ENCODE measurements around the gene CHD1L. TPM values are rescaled to one million over a fixed set of nuclear protein-coding genes. Genes with fewer than 3 reads are reported as not detected.

The CHD1L gene
- total RNA-seq, 1 donor from 2014 or later, result 8.0 TPM

DNA sequence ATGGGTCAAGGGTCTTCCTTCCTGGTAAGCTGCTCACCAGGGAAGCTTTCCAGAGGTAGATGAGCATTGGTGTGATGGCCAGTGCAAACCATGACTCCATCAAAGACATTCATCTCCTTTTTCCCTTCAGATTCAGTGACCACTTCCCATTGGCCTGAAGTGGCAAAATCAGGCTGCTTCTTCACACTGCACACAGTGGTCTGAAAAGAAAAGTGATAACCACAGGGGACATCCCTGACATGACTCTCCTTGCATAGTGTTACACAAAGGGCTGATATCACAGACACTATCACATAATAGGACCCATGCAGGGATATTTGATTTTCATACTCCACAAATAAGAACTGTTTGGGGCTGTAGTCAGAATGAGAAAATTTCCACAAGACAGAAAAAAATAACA is 29.2 kb upstream of the CHD1L start:
- TF ChIP-seq, protein P1, sequence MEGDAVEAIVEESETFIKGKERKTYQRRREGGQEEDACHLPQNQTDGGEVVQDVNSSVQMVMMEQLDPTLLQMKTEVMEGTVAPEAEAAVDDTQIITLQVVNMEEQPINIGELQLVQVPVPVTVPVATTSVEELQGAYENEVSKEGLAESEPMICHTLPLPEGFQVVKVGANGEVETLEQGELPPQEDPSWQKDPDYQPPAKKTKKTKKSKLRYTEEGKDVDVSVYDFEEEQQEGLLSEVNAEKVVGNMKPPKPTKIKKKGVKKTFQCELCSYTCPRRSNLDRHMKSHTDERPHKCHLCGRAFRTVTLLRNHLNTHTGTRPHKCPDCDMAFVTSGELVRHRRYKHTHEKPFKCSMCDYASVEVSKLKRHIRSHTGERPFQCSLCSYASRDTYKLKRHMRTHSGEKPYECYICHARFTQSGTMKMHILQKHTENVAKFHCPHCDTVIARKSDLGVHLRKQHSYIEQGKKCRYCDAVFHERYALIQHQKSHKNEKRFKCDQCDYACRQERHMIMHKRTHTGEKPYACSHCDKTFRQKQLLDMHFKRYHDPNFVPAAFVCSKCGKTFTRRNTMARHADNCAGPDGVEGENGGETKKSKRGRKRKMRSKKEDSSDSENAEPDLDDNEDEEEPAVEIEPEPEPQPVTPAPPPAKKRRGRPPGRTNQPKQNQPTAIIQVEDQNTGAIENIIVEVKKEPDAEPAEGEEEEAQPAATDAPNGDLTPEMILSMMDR (IDR thresholded peaks at IDR 0.05), result no peak
- intact Hi-C loops (cut with DNase I), result no loop called here

DNA sequence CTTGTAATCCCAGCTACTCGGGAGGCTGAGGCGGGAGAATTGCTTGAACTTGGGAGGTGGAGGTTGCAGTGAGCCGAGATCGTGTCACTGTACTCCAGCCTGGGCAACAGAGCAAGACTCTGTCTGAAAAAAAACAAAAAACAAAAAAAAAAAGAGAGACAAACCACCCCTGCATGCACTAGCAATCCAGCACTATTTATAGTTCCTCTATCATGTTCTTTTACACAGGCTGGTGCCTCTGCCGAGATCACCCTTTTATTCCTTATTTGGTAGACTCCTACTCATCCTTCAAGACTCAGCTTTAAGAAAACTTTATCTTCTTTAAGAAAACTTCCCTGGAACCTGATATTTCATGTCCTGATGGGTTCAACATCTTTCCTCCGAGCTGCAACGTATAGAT is 28.2 kb upstream of the CHD1L start:
- H3K27ac ChIP-seq, result no peak overlapping the region
- intact Hi-C loops (cut with DNase I), result no loop called here
- DNase-seq (ENCODE audit: low spot score in 2 of 2), result no peak

More for the DNA sequence above, 29.2 kb upstream of the CHD1L start:
- Histone ChIP-seq H3K4me3 (no peak overlapping the region), H3K27me3 (no peaks in the 10 kb centered on the region), H3K9me3 (no peaks in the 10 kb centered on the region), H3K4me1 (no peaks in the 10 kb centered on the region), H3K27ac (no peak overlapping the region), H3K36me3 (peaks cover 0 to 13% of the 10 kb centered on the region in 2 donors)
- DNase-seq (ENCODE audit: low spot score in 2 of 2), result no peak

DNA sequence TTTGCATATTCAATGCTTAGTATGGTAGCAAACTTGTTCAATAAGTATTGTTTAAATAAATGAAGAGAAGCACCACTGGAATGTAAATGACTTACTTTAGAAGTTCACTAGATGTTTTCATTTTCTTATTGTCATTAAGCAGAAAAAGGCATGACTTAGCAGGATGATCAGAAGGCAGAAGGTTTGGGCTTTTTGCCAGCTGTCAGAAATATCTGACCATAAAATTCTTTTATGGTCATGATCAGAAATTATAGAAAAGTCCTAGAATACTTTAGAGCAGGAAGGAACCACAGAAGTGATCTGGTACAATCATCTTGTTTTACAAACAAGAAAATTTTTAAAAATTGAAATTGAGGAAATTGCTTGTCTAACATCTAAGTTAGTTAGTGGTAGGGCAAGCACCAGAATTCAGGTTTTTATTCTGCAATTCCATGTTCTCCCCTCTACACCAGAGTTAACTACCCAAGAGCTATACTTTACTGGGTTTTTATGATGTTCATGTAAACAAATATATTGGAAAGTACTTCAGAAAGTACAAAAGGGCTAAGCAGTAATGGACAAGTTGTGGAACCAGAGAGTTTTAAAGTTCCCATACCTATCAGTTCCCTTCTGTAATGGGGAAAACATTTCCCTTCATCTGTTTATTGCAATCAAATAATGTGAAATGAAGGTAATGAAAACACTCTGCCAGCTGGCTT is 27.5 kb upstream of the CHD1L start:
- no peaks in the 10 kb centered on the region for H3K4me1 ChIP-seq
- intact Hi-C loops (cut with DNase I), result no loop called here
- no peak overlapping the region for H3K4me3 ChIP-seq
- DNase-seq (ENCODE audit: low spot score in 2 of 2), result no peak
- H3K9me3 ChIP-seq, result no peaks in the 10 kb centered on the region
- H3K27me3 ChIP-seq, result no peaks in the 10 kb centered on the region
- H3K27ac ChIP-seq, result no peak overlapping the region
- TF ChIP-seq, protein P1 (IDR thresholded peaks at IDR 0.05), result no peak
- H3K36me3 ChIP-seq, result peaks cover 0 to 8% of the 10 kb centered on the region in 2 donors

More for the DNA sequence above, 28.2 kb upstream of the CHD1L start:
- Histone ChIP-seq H3K27me3 (no peaks in the 10 kb centered on the region), H3K9me3 (no peaks in the 10 kb centered on the region), H3K36me3 (peaks cover 0 to 8% of the 10 kb centered on the region in 2 donors), H3K4me1 (no peaks in the 10 kb centered on the region), H3K4me3 (no peak overlapping the region)
- TF ChIP-seq, protein P1 (IDR thresholded peaks at IDR 0.05), result no peak

DNA sequence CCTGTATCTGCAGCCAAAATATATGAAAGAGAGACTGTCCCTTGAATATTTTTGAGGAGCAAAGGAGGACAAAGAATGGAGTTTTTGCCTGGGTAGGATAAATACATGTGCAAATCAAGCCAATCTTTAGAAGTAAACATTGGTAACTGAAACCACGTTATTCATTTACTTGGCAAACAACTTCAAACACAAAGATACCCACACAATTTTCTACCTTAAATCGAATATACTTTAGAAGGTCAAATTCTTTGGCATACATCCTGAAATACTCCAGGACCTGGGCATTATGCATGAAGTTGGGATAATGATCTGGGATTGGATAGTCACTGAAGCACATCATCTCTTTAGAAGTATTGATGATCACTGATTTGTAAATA is 27.0 kb upstream of the CHD1L start:
- H3K9me3 ChIP-seq, result no peaks in the 10 kb centered on the region

DNA sequence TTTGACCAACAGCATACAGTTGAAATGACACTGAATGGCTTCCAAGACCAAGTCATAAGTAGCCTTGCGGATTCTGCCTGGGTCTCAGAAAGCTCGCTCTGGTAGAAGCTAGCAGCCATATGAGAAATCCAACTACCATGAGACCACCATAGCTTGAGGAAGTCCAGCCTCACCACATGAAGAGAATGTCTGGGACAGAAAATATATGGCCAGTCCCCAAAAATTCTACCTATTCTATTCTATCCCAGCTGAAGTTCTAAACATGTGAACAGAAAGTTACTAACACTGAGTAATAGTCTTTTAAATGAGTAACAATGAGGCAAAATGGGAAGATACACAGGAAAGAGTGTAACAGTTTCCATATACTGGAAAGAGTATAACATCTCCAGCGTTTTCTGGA is 26.4 kb upstream of the CHD1L start:
- TF ChIP-seq, protein P1 (IDR thresholded peaks at IDR 0.05), result no peak
- H3K27ac ChIP-seq, result no peak overlapping the region
- no peaks in the 10 kb centered on the region for H3K4me1 ChIP-seq
- intact Hi-C loops (cut with DNase I), result no loop called here
- H3K36me3 ChIP-seq, result peaks cover 0 to 8% of the 10 kb centered on the region in 2 donors
- DNase-seq (ENCODE audit: low spot score in 2 of 2), result no peak
- no peaks in the 10 kb centered on the region for H3K27me3 ChIP-seq
- H3K4me3 ChIP-seq, result no peak overlapping the region
- no peaks in the 10 kb centered on the region for H3K9me3 ChIP-seq

More for the DNA sequence above, 27.0 kb upstream of the CHD1L start:
- H3K27me3 ChIP-seq, result no peaks in the 10 kb centered on the region
- intact Hi-C loops (cut with DNase I), result no loop called here
- H3K4me3 ChIP-seq, result no peak overlapping the region
- no peak overlapping the region for H3K27ac ChIP-seq
- H3K4me1 ChIP-seq, result no peaks in the 10 kb centered on the region
- TF ChIP-seq, protein P1 (IDR thresholded peaks at IDR 0.05), result no peak
- H3K36me3 ChIP-seq, result peaks cover 0 to 8% of the 10 kb centered on the region in 2 donors
- DNase-seq (ENCODE audit: low spot score in 2 of 2), result no peak
